Activated T-helper 17 cell treated with anti-CD3 and anti-CD28 coated beads, Interleukin-2, amount 50 U/mL, for 72 hours (primary cell): ENCODE measurements around the gene SP100. TPM values are rescaled to one million over a fixed set of nuclear protein-coding genes. Genes with fewer than 3 reads are reported as not detected.
A peak's percentile ranks its signal among the peaks of the same experiment; 100 is the strongest.

ENCODE experiments used
- ATAC-seq: fragments of 150-1000 bp; cut with Tn5 transposase; replicated peaks from 2 replicates; pipeline ENCODE4 v1.10.0; 2021; ENCODE audit warnings: mild to moderate bottlenecking, moderate library complexity
- H3K27ac Mint-ChIP-seq: one replicate; pipeline ENCODE4 v1.8.0; 2022; ENCODE audit warnings: mixed read lengths
- H3K27me3 Mint-ChIP-seq: one replicate; pipeline ENCODE4 v1.8.0; 2022; ENCODE audit warnings: mixed read lengths
- H3K36me3 Mint-ChIP-seq: one replicate; pipeline ENCODE4 v1.8.0; 2022; ENCODE audit warnings: low read depth, mild to moderate bottlenecking, mixed read lengths
- H3K4me1 Mint-ChIP-seq: one replicate; pipeline ENCODE4 v1.8.0; 2022; ENCODE audit warnings: mixed read lengths
- H3K4me3 Mint-ChIP-seq: one replicate; pipeline ENCODE4 v1.8.0; 2022; ENCODE audit warnings: mild to moderate bottlenecking, mixed read lengths
- H3K9me3 Mint-ChIP-seq: one replicate; pipeline ENCODE4 v1.8.0; 2022; ENCODE audit warnings: mixed read lengths
- total RNA-seq, 2 donors: library from RNA; stranded (reverse); gene quantifications; one replicate each; pipeline ENCODE4 v1.2.3, GENCODE V29; 2022

SP100 gene
- total RNA-seq, 2 donors from 2014 or later: 131 to 175 TPM

- Mint-ChIP-seq H3K36me3 (no peaks in the 10 kb centered on the region), H3K9me3 (peaks cover 20% of the 10 kb centered on the region), H3K27me3 (no peaks in the 10 kb centered on the region), H3K27ac (peak overlapping the region; percentile 2), H3K4me1 (peaks cover 10% of the 10 kb centered on the region), H3K4me3 (no peak overlapping the region)
- ATAC-seq: peak; percentile 79
These were observed 159.8 kb downstream of the SP100 start for GRCh38 chr2:230575642-230576324.

DNA sequence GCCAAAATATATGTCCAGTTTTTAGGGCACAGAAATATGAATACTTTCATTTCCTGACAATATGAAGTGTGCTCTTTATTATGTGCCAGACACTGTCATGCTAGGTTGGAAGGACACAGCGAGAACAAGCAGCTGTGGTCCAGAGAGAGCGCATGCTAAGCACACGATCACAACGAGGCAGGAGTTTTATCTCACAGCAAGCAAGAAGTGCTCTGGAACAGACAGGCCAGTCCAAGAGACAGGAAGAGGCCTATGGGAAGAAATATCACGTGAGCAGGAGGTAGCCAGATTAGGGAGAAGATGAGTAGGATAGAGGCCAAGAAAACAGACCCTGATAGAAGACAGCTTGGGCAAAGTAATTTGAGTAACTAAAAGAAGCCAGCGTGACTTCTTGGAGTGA is 161.1 kb downstream of the SP100 start:
- peaks cover 20% of the 10 kb centered on the region for H3K9me3 Mint-ChIP-seq
- H3K4me3 Mint-ChIP-seq: no peak overlapping the region
- H3K36me3 Mint-ChIP-seq: no peaks in the 10 kb centered on the region
- no peak for ATAC-seq
- H3K27me3 Mint-ChIP-seq: no peaks in the 10 kb centered on the region
- H3K4me1 Mint-ChIP-seq: peaks cover 11% of the 10 kb centered on the region
- no peak overlapping the region for H3K27ac Mint-ChIP-seq

DNA sequence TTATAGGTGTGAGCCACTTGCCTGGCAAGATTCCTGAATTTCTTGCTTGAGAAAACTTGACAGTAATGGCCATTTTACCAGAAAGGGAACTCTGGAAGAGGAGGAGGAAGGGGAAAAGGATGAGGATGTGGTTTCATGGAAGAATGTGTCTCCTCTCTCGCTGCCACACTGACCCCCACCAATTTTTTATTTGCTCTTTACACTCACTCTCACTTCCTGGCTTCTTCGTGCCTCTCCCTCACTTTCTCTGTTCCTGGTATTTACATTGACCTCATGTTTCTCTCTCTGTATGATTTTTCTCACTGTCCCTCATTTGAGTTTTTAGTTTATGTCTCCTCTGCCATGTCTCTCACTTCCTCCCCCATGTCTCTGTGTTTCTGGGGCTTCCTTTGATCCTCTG is 162.1 kb downstream of the SP100 start:
- Mint-ChIP-seq H3K27me3 (no peaks in the 10 kb centered on the region), H3K4me1 (peaks cover 21% of the 10 kb centered on the region), H3K4me3 (no peak overlapping the region), H3K9me3 (peaks cover 23% of the 10 kb centered on the region), H3K27ac (no peak overlapping the region), H3K36me3 (no peaks in the 10 kb centered on the region)
- peak; percentile 18 for ATAC-seq

- Mint-ChIP-seq H3K36me3 (no peaks in the 10 kb centered on the region), H3K4me3 (peak overlapping the region; percentile 42), H3K27ac (peak overlapping the region; percentile 61), H3K27me3 (no peaks in the 10 kb centered on the region), H3K4me1 (peaks cover 21% of the 10 kb centered on the region), H3K9me3 (peaks cover 3% of the 10 kb centered on the region)
- peak; percentile 95 for ATAC-seq
These were observed 166.9 kb downstream of the SP100 start for GRCh38 chr2:230582851-230583283.

DNA sequence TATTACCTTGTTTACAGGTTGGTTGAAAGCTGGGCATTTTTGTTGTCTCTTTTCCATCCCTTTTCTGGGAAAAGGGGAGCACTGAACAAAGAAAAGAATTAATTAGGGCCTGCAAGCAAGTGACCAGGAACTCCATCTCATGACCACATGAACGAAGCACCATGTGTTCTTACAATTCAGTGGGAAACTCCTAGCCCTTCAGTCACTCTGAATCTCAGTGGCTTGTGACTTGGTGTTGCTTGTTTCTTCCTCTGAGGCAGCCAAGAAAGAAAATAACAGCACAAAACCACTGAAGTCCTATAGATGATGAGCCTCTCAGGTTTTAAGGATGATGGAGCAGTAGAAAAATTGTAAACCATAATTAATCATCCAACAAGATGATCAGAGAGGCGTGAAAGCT is 167.6 kb downstream of the SP100 start:
- peak overlapping the region; percentile 42 for H3K4me3 Mint-ChIP-seq
- peak; percentile 59 for ATAC-seq
- no peaks in the 10 kb centered on the region for H3K36me3 Mint-ChIP-seq
- H3K9me3 Mint-ChIP-seq: peaks cover 3% of the 10 kb centered on the region
- H3K4me1 Mint-ChIP-seq: peaks cover 23% of the 10 kb centered on the region
- H3K27ac Mint-ChIP-seq: peak overlapping the region; percentile 61
- no peaks in the 10 kb centered on the region for H3K27me3 Mint-ChIP-seq

- no peak for ATAC-seq
- Mint-ChIP-seq H3K36me3 (no peaks in the 10 kb centered on the region), H3K4me3 (no peak overlapping the region), H3K27ac (no peak overlapping the region), H3K9me3 (peaks cover 13% of the 10 kb centered on the region), H3K4me1 (peaks cover 46% of the 10 kb centered on the region), H3K27me3 (no peaks in the 10 kb centered on the region)
These were observed 170.5 kb downstream of the SP100 start for GRCh38 chr2:230586328-230586982.

- peak; percentile 34 for ATAC-seq
- peak overlapping the region; percentile 33 for H3K4me3 Mint-ChIP-seq
- peaks cover 10% of the 10 kb centered on the region for H3K9me3 Mint-ChIP-seq
- peaks cover 32% of the 10 kb centered on the region for H3K4me1 Mint-ChIP-seq
- peak overlapping the region; percentile 73 for H3K27ac Mint-ChIP-seq
- no peaks in the 10 kb centered on the region for H3K36me3 Mint-ChIP-seq
- no peaks in the 10 kb centered on the region for H3K27me3 Mint-ChIP-seq
These were observed 173.0 kb downstream of the SP100 start for GRCh38 chr2:230589025-230589424.

DNA sequence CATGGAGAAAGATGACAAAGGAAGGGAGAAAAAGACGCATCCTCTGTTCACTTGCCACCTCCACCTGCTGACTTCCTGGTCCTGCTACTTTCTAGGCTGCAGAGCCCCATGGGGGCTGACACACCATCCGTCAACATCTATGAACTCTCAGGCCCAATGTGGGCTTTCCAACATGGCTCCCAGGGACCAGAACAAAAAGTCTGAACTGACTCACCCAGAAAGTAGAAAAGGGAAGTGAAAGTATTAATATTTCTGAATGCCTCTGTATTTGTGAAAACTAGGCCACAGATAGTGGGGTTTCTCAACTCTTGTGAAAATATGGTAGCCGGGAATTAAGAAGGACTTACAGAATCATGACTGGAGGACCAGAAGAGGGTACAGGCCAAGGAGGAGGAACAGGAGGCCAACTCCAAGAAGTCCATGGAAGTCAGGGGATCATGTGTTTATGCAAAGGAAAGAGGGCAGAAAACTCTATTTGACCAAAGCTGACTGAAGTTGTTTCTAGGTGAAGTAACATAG is 173.6 kb downstream of the SP100 start:
- ATAC-seq: peak; percentile 93
- H3K27me3 Mint-ChIP-seq: no peaks in the 10 kb centered on the region
- peak overlapping the region; percentile 33 for H3K4me3 Mint-ChIP-seq
- peaks cover 10% of the 10 kb centered on the region for H3K9me3 Mint-ChIP-seq
- peak overlapping the region; percentile 73 for H3K27ac Mint-ChIP-seq
- no peaks in the 10 kb centered on the region for H3K36me3 Mint-ChIP-seq
- peaks cover 31% of the 10 kb centered on the region for H3K4me1 Mint-ChIP-seq

GRCh38 chr2:230590333-230590732 is 174.3 kb downstream of the SP100 start:
- no peaks in the 10 kb centered on the region for H3K27me3 Mint-ChIP-seq
- peak overlapping the region; percentile 73 for H3K27ac Mint-ChIP-seq
- H3K4me1 Mint-ChIP-seq: peaks cover 31% of the 10 kb centered on the region
- peaks cover 10% of the 10 kb centered on the region for H3K9me3 Mint-ChIP-seq
- ATAC-seq: no peak
- H3K4me3 Mint-ChIP-seq: no peak overlapping the region
- no peaks in the 10 kb centered on the region for H3K36me3 Mint-ChIP-seq

DNA sequence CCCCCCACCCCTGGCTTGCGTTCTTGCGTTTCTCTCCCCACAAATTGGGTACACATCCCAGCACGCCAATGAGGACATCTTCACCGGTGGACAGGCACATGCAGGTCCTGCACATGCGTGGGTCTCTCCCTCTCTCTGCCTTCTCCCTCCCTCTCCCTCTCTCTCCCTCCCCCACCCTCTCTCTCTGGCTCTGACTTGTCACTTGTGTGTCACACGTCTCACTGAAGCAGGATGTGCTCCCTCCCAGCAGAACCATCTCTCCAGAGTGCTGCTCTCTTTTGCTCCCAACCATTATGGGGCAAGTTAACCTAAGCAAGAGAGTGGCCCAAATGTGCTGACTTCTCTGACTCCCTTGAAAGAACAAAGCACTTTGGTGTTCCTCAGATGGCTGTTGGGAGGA is 175.8 kb downstream of the SP100 start:
- ATAC-seq: peak; percentile 38
- H3K4me1 Mint-ChIP-seq: peaks cover 35% of the 10 kb centered on the region

GRCh38 chr2:230592775-230593174 is 176.8 kb downstream of the SP100 start:
- Mint-ChIP-seq H3K9me3 (peaks cover 10% of the 10 kb centered on the region), H3K4me3 (no peak overlapping the region), H3K4me1 (peaks cover 42% of the 10 kb centered on the region), H3K36me3 (no peaks in the 10 kb centered on the region), H3K27me3 (no peaks in the 10 kb centered on the region), H3K27ac (no peak overlapping the region)
- ATAC-seq: no peak

More for the DNA sequence above, 175.8 kb downstream of the SP100 start:
- Mint-ChIP-seq H3K4me3 (no peak overlapping the region), H3K36me3 (no peaks in the 10 kb centered on the region), H3K9me3 (peaks cover 10% of the 10 kb centered on the region), H3K27ac (no peak overlapping the region), H3K27me3 (no peaks in the 10 kb centered on the region)

Other genes starting within 250 kb of the SP100 start
- 10 to 100 TPM; 53.1 to 56.8 TPM for gene SP110, start 196.2 kb upstream of the SP100 start, total RNA-seq
- 10 to 100 TPM; 60.8 to 91.7 TPM for gene SP140, start 190.5 kb upstream of the SP100 start, total RNA-seq
- 10 to 100 TPM; 45.1 to 70.4 TPM for gene SP140L, start 89.0 kb upstream of the SP100 start, total RNA-seq